ENCODE results near the gene NTSR1. TPM values are rescaled to one million over a fixed set of nuclear protein-coding genes. Genes with fewer than 3 reads are reported as not detected.

The NTSR1 gene
- total and polyA plus RNA-seq, 2 donors (not counting 1 experiment from before 2014, with no cell fraction given), result not detected

GRCh38 chr20:62795023-62795761 lies 86.6 kb downstream of the NTSR1 start:
- ATAC-seq (ENCODE audit: low read depth), result no peak
- H3K27me3 ChIP-seq (replicated peaks in 1 of 4; ENCODE audit: control extremely low read depth in 1 of 4, control insufficient read depth in 3 of 4, insufficient read depth in 4 of 4, low read length in 3 of 4), result no peaks in the 10 kb centered on the region
- ChIA-PET POLR2A (interaction anchor here (0.8 to 2.5 kb wide), 9 partner anchors 9 to 408 kb away, joined by 3 to 28 read pairs (median 7); partner anchors contain the start of genes OGFR, RPS21 and SLCO4A1), CTCF (interaction anchor here (1.1 to 3.3 kb wide), 6 partner anchors 13 to 413 kb away, joined by 3 to 13 read pairs (median 6); partner anchors contain the start of gene SLCO4A1)
- H2AFZ ChIP-seq (ENCODE audit: insufficient read depth, low read depth, low read length, poor library complexity, severe bottlenecking), result peak overlapping the region; percentile 85
- H3K4me3 Mint-ChIP-seq, result peak overlapping the region; percentile 77
- peak overlapping the region; percentile 60 to 77 (median 69) for H3K4me3 ChIP-seq (ENCODE audit: control extremely low read depth in 1 of 5, extremely low read depth in 1 of 5, insufficient read depth in 1 of 5, low read depth in 2 of 5, low read length in 4 of 5)
- H3K9me3 Mint-ChIP-seq (ENCODE audit: insufficient read depth), result no peaks in the 10 kb centered on the region
- peaks cover 37% of the 10 kb centered on the region for H3K4me1 Mint-ChIP-seq
- peaks cover 9% of the 10 kb centered on the region for H4K20me1 ChIP-seq (ENCODE audit: control insufficient read depth, insufficient read depth, low read length, poor library complexity, severe bottlenecking)
- peaks cover 14 to 45% of the 10 kb centered on the region in 2 donors for H3K4me1 ChIP-seq (ENCODE audit: control insufficient read depth in 2 of 2, insufficient read depth in 2 of 2, low read length in 2 of 2)
- intact Hi-C loops (cut with micrococcal nuclease), result loop anchor here (2.0 to 10.0 kb wide), 4 partner anchors 38 to 652 kb away; partner anchors contain the start of genes ADRM1, PSMA7, SLC17A9 and SS18L1
- peak overlapping the region; percentile 76 for H3K9ac ChIP-seq (ENCODE audit: low read length)
- peak overlapping the region; percentile 98 for H3K4me2 ChIP-seq (replicated peaks; ENCODE audit: low read depth, low read length, poor library complexity, severe bottlenecking)
- TF ChIP-seq CTCF (IDR thresholded peaks at IDR 0.05) (no peak), EZH2 (IDR thresholded peaks at IDR 0.05; ENCODE audit: borderline replicate concordance, insufficient read depth, low read depth, low read length, poor library complexity, severe bottlenecking) (no peak)
- H3K9me3 ChIP-seq (ENCODE audit: control extremely low read depth in 1 of 3, control insufficient read depth in 2 of 3, insufficient read depth in 1 of 3, low read length in 2 of 3), result no peaks in the 10 kb centered on the region
- peaks cover 8% of the 10 kb centered on the region for H3K79me2 ChIP-seq (ENCODE audit: control insufficient read depth, insufficient read depth, low read length)
- WGBS (ENCODE audit: insufficient coverage), result under 1% methylated on average over 68 of the region's 68 CpGs
- H3K27ac Mint-ChIP-seq, result peak overlapping the region; percentile 64
- peaks cover 0 to 20% of the 10 kb centered on the region in 2 experiments for H3K36me3 ChIP-seq (replicated peaks in 1 of 2; ENCODE audit: control extremely low read depth in 1 of 2, control insufficient read depth in 1 of 2, extremely low read depth in 1 of 2, insufficient read depth in 2 of 2, low read length in 1 of 2)
- DNase-seq, result peak; percentile 73
- no peaks in the 10 kb centered on the region for H3K27me3 Mint-ChIP-seq
- peak overlapping the region; percentile 68 to 69 for H3K27ac ChIP-seq (ENCODE audit: low read length in 2 of 2)

Measured in B cell (primary cell).